ENCODE data around the gene SAA2.
A peak's percentile ranks its signal among the peaks of the same experiment; 100 is the strongest.
"Not testable (repeated sequence)": the region's sequence is repeated elsewhere in the genome, so short reads cannot be mapped to it uniquely, and the experiment has no call there.

SAA2 gene

DNA sequence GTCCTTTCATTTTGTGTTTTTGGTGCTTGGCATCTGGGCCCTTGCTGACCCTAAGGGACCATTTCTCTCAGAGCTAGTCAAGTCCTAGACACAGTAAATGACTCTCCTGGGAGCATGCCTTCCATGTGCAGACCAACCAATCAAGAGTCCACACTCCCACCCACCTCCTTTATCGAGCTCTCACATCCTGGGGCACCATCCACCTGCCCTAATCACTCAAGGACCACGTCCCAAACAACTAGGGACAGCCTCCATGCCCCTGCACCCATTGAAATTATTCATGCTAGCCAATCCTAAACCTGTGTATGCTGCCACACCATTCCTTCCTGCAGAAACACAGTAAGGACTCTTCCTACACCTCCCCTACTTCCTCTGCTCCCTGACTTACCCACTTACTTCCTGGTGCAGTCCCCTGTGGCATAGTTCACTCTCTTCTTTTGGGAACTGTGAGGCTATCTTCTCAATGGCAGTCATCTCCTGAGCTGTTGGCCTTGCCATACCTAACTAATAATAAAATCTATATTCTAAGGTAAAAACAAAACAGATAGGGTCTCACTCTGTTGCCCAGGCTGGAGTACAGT lies 6.4 kb upstream of the SAA2 start:
- H3K4me3 ChIP-seq (ENCODE audit: low read length), result no peak overlapping the region
- no peak for DNase-seq (ENCODE audit: low read depth, low spot score)

GRCh38 chr11:18253778-18254338 lies 5.4 kb upstream of the SAA2 start:
- H3K4me3 ChIP-seq (ENCODE audit: low read length), result no peak overlapping the region
- no peak for DNase-seq (ENCODE audit: low read depth, low spot score)

GRCh38 chr11:18253233-18253632 lies 4.8 kb upstream of the SAA2 start:
- DNase-seq (ENCODE audit: low read depth, low spot score), result no peak
- no peak overlapping the region for H3K4me3 ChIP-seq (ENCODE audit: low read length)

DNA sequence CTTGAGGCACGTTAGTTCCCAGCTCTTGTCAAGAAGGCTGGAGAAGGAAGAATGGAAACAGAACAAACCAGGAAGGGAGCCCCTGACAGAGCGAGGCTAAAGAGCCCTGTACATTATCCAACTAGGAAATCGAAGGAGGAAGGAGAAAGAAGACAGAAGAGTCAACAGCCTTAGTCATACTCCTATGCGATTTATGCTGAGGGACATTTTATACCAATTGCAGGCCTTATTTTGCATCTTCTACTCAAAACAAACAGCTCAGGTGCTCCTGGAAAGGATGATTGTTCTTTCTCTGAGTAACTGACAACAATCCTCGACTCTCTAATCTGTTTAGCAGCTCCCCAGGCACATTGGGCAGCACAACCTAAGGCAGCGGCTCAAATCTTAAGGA lies 1.3 kb downstream of the SAA2 start:
- not testable (repeated sequence) for DNase-seq (ENCODE audit: low read depth, low spot score)

DNA sequence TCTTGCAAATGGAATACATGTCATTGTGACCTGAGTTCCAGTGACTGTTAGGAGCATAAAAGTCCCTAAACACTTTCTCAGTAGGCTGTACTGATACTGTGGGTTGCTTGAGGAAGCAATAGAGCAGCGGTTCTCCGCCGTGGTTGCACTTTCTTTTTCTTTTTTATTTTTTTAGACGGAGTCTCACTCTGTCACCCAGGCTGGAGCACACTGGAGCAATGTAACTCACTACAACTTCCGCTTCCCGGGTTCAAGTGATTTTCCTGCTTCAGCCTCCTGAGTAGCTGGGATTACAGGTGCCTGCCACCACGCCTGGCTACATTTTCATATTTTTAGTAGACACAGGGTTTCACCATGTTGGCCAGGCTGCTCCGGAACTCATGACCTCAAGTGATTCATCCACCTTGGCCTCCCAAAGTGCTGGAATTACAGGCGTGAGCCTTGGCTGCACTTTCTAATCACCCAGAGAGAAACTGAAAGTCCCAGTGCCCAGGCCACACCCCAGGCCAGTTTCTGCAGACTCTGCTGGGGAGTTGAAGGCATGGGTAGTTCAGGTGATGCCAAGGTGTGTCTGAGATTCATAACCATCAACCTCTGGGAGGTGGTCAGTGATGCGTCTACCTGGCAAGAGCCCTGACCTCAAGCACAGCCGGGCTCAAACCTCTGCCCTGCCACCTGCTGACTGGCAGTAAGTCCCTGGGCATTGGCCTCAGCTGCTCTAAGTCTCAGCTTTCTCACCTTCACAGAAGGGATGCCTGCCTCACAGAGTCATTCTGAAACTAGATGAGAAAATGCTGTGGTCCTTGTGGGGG lies 1.9 kb downstream of the SAA2 start:
- not testable (repeated sequence) for H3K4me3 ChIP-seq (ENCODE audit: low read length); DNase-seq (ENCODE audit: low read depth, low spot score)

More for the DNA sequence above, 1.3 kb downstream of the SAA2 start:
- not testable (repeated sequence) for H3K4me3 ChIP-seq (ENCODE audit: low read length)

- no peak for DNase-seq (ENCODE audit: low read depth, low spot score)
- no peak overlapping the region for H3K4me3 ChIP-seq (ENCODE audit: low read length)
Measured at GRCh38 chr11:18245396-18245795, 3.1 kb downstream of the SAA2 start.

GRCh38 chr11:18243783-18244362 lies 4.6 kb downstream of the SAA2 start:
- DNase-seq (ENCODE audit: low read depth, low spot score), result peak; percentile 71
- H3K4me3 ChIP-seq (ENCODE audit: low read length), result no peak overlapping the region

GRCh38 chr11:18239655-18240054 lies 8.8 kb downstream of the SAA2 start:
- no peak for DNase-seq (ENCODE audit: low read depth, low spot score)

GRCh38 chr11:18236664-18237356 lies 11.7 kb downstream of the SAA2 start, which contains the start of gene SAA4:
TSS of gene SAA4 (minus strand) at chr11:18236802. CDS start at chr11:18235926, 876 bp downstream.
- no peak for DNase-seq (ENCODE audit: low read depth, low spot score)
- no peak within 1 kb of the TSS for H3K4me3 ChIP-seq (ENCODE audit: low read length)

More at GRCh38 chr11:18239655-18240054, 8.8 kb downstream of the SAA2 start:
- no peak overlapping the region for H3K4me3 ChIP-seq (ENCODE audit: low read length)

DNA sequence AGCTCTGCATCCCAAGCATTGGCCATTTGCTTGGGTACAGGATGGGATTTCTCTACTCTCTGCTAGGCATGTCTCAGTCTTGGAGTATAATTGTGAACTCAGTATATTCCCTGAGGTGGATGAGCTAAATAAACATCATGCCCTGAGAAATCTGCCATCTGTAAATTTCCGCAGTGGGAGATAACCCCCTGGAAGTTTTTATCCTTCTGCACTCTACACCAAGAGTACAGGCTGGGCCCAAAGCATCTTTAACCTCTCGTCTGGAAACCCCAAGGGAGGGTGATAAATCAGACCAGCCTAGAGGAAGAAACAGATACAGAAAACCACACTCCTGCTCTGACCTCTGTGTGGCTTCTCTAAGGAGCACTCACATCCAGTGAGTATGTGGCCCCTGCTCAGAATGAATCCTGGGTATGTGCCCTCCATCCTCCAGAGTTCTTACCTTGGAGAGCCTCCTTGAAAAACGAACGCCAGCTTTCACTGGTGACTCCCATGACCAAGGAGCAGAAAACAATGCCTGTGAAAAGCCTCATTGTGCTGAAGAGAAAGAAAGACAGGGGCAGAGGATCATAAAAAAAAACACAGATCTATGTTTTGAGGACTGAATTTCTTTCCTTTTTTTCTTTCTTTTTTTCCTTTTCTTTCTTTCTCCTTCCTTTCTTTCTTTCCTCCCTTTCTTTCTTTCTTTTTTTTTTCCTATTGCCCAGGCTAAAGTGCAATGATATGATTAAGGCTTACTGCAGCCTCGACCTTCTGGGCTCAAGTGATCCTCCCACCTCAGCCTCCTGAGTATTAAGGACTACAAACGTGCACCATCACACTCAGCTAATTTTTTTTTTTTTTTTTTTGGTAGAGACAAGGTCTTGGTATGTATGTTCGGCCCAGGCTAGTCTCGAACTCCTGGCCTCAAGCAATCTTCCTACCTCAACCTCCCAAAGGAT lies 12.8 kb downstream of the SAA2 start:
- DNase-seq (ENCODE audit: low read depth, low spot score), result no peak
- no peak overlapping the region for H3K4me3 ChIP-seq (ENCODE audit: low read length)

GRCh38 chr11:18233912-18234311 lies 14.6 kb downstream of the SAA2 start:
- no peak overlapping the region for H3K4me3 ChIP-seq (ENCODE audit: low read length)
- no peak for DNase-seq (ENCODE audit: low read depth, low spot score)

DNA sequence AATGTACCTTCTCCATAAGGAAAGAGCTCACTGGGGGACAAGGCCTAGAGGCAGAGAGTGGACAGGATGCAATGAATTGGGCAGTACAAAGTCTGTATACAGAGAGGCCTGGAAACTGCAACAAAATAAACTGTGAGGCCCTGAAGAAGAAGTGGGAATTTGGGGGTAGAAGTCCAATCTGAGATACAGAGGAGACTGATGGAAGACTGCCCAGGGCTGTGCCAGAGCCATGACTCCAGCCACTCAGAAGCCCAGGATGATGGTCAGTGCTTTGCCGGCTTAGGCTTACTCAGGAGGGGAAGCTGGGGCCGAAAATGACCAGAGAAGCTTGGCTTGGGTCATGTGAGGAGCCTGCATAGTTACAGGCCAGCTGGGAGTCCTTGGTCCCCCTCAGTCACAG lies 17.6 kb downstream of the SAA2 start:
- no peak for DNase-seq (ENCODE audit: low read depth, low spot score)
- no peak overlapping the region for H3K4me3 ChIP-seq (ENCODE audit: low read length)

GRCh38 chr11:18229501-18229900 lies 19.0 kb downstream of the SAA2 start:
- no peak overlapping the region for H3K4me3 ChIP-seq (ENCODE audit: low read length)
- no peak for DNase-seq (ENCODE audit: low read depth, low spot score)

DNA sequence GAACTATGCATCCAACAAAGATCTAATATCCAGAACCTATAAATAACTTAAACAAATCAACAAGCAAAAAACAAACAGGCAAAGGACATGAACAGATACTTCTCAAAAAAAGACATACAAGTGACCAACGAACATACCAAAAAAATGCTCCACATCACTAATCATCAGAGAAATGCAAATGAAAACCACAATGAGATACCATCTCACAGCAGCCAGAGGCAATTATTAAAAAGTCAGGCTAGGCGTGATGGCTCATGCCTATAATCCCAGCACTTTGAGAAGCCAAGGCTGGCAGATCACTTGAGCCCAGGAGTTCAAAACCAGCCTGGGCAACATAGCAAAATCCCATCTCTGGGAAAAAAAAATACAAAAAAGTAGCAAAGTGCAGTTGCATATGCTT lies 22.6 kb downstream of the SAA2 start:
- DNase-seq (ENCODE audit: low read depth, low spot score), result no peak
- no peak overlapping the region for H3K4me3 ChIP-seq (ENCODE audit: low read length)

GRCh38 chr11:18223591-18224387 lies 24.7 kb downstream of the SAA2 start:
- DNase-seq (ENCODE audit: low read depth, low spot score), result no peak
- no peak overlapping the region for H3K4me3 ChIP-seq (ENCODE audit: low read length)

DNA sequence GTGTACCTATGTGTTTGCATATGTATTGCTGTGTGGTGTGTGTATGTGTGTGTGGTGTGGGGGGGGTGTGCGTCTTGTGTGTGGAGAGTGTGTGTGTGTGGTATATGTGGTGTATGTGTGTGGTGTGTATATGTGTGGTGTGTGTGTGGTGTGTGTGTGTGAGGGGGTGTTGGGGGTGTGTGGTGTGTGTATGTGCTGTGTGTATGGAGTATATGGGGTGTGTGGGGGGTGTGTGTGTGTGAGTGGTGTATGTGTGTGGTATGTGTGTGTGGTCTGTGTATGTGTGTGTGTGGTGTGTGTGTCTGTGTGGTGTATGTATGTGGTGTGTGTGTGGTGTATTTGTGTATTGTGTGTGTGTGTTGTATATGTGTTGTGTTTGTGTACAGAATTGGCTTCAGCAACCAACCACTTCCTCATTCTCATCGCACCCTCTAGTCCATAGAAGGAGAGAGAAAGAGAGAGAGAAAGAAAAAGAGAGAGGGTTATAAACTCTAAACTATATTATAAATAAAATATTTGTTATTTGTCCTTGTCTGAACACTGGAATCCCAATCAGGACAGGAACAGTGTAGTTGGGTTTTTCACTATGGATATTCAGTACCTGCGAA lies 25.6 kb downstream of the SAA2 start:
- DNase-seq (ENCODE audit: low read depth, low spot score), result no peak
- no peak overlapping the region for H3K4me3 ChIP-seq (ENCODE audit: low read length)

DNA sequence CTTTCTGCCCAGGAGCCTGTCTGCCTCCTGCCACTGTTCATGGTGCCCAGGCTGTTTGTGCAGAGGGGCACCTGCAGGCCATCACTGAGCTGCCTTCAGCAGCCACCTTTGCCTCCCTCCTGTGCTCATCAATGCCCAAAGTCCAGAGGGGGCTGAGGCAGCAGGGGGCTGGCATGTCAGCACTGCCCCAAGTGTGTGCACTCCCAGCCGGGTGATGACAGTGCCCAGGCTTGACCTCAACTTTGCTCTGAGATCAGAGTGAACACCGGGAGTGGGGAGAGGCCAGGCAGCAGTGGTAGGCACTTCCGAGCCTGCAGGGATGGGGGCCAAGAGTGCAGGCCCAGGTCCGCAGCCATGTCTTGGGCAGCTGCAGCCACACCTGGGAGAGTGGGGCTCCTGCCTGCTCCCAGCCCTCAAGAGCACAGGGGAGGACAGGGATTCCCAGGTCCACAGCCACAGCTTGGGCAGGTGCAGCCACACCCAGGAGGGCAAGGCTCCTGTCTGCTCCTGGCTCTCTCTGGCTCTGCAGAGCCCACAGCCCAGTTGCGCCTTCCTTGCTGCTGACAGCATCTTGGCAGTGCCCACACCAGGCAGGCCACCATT lies 27.1 kb downstream of the SAA2 start:
- no peak for DNase-seq (ENCODE audit: low read depth, low spot score)
- H3K4me3 ChIP-seq (ENCODE audit: low read length), result no peak overlapping the region
